H1 (cell line): Measurements from ENCODE around the gene OGFR. TPM values are rescaled to one million over a fixed set of nuclear protein-coding genes. Genes with fewer than 3 reads are reported as not detected.

Experiments
- CTCF ChIA-PET: fragments of 300-600 bp; sonication (Branson Sonifier 250); formaldehyde crosslinking; loops from one replicate; lab custom pipeline; 2021; ENCODE audit not compliant: partially characterized antibody; lab: Charles Lee
- POLR2A ChIA-PET: fragments of 300-600 bp; sonication (Branson Sonifier 250); formaldehyde crosslinking; loops from one replicate; lab custom pipeline; 2021; ENCODE audit warnings: inconsistent platforms; ENCODE audit not compliant: partially characterized antibody; lab: Charles Lee
- DNase-seq, 2 experiments: peaks; one replicate each; pipeline versions ENCODE4 v3.0.0 to v3.0.0-alpha.2; 2010 to 2022; ENCODE audit warnings: low spot score in 2 of 2, low read depth in 1 of 2, mixed read lengths in 1 of 2
- FAIRE-seq: peaks from 2 replicates; lab custom pipeline; 2011; peaks lifted over from hg19 to GRCh38; lab: Jason Lieb, UNC
- H2AFZ ChIP-seq: 2 replicates; pipeline ENCODE4 v1.8.1; 2012; ENCODE audit warnings: low read length, inconsistent platforms
- H2AK5ac ChIP-seq: 2 replicates; pipeline ENCODE4 v1.6.1; 2013; ENCODE audit warnings: low read depth, low read length
- H2BK120ac ChIP-seq: replicated peaks from 2 replicates; pipeline ENCODE3; 2013; ENCODE audit warnings: low read depth, low read length, inconsistent platforms
- H2BK12ac ChIP-seq: 2 replicates; pipeline ENCODE4 v1.6.1; 2013; ENCODE audit warnings: low read depth, low read length
- H2BK15ac ChIP-seq: 2 replicates; pipeline ENCODE4 v1.6.1; 2013; ENCODE audit warnings: low read length
- H2BK20ac ChIP-seq: 2 replicates; pipeline ENCODE4 v1.6.1; 2013; ENCODE audit warnings: low read length
- H2BK5ac ChIP-seq: 2 replicates; pipeline ENCODE4 v1.6.1; 2013; ENCODE audit warnings: low read depth, low read length
- H3K14ac ChIP-seq: 2 replicates; pipeline ENCODE4 v1.6.1; 2013; ENCODE audit warnings: inconsistent platforms; ENCODE audit not compliant: insufficient read length
- H3K18ac ChIP-seq: 2 replicates; pipeline ENCODE4 v1.6.1; 2013; ENCODE audit warnings: low read length; ENCODE audit errors: extremely low read depth
- H3K23ac ChIP-seq: 2 replicates; pipeline ENCODE4 v1.6.1; 2013; ENCODE audit warnings: inconsistent platforms; ENCODE audit not compliant: insufficient read length
- H3K23me2 ChIP-seq: 2 replicates; pipeline ENCODE4 v1.6.1; 2013; ENCODE audit warnings: low read depth, low read length
- H3K27ac ChIP-seq: 2 replicates; pipeline ENCODE4 v1.6.1; 2011; ENCODE audit warnings: low read depth, low read length, inconsistent platforms
- H3K27me3 ChIP-seq, 4 experiments: replicated peaks in 1 of 4; 1 replicate in 1 of 4; 2 replicates in 3 of 4; pipeline versions ENCODE4 v1.6.1 to v1.8.1; 2011 to 2013; ENCODE audit warnings: low read length in 3 of 4, mild to moderate bottlenecking in 3 of 4, inconsistent platforms in 2 of 4, mixed read lengths in 2 of 4, moderate library complexity in 1 of 4; ENCODE audit not compliant: control insufficient read depth in 3 of 4, insufficient read depth in 3 of 4; ENCODE audit errors: extremely low read depth in 1 of 4
- H3K36me3 ChIP-seq, 4 experiments: 2 replicates each; pipeline versions ENCODE4 v1.6.1 to v1.8.1; 2011 to 2013; ENCODE audit warnings: mild to moderate bottlenecking in 4 of 4, low read length in 3 of 4, moderate library complexity in 2 of 4, control low read depth in 1 of 4, inconsistent platforms in 1 of 4; ENCODE audit not compliant: insufficient read depth in 4 of 4, control insufficient read depth in 2 of 4
- H3K4ac ChIP-seq: replicated peaks from 2 replicates; pipeline ENCODE3; 2013; ENCODE audit warnings: low read length, low read depth, mixed read lengths, inconsistent platforms; ENCODE audit not compliant: insufficient read length
- H3K4me1 ChIP-seq, 4 experiments: replicated peaks in 1 of 4; 1 replicate in 1 of 4; 2 replicates in 3 of 4; pipeline versions ENCODE4 v1.6.1 to v1.8.1; 2011 to 2013; ENCODE audit warnings: low read length in 3 of 4, inconsistent platforms in 2 of 4, mixed read lengths in 1 of 4; ENCODE audit not compliant: insufficient read depth in 4 of 4, control insufficient read depth in 3 of 4
- H3K4me2 ChIP-seq, 2 experiments: 2 replicates each; pipeline versions ENCODE4 v1.6.1 to v1.8.1; 2011 to 2013; ENCODE audit warnings: low read depth in 2 of 2, low read length in 2 of 2, control low read depth in 1 of 2, inconsistent platforms in 1 of 2, mild to moderate bottlenecking in 1 of 2; ENCODE audit not compliant: insufficient read depth in 1 of 2
- H3K4me3 ChIP-seq, 4 experiments: fragments of 200-600, 300-600 bp in 1 of 4; sonication (generic), shearing (Covaris generic), sonication (Bioruptor Twin) in 1 of 4; 2 replicates each; pipeline versions ENCODE4 v1.5.1 to v1.8.1; 2011 to 2016; ENCODE audit warnings: low read length in 4 of 4, low read depth in 3 of 4, control low read depth in 2 of 4, inconsistent platforms in 2 of 4, mild to moderate bottlenecking in 2 of 4, mixed read lengths in 1 of 4, moderate library complexity in 1 of 4; ENCODE audit not compliant: insufficient read depth in 2 of 4; ENCODE audit errors: extremely low read depth in 1 of 4
- H3K56ac ChIP-seq: replicated peaks from 2 replicates; pipeline ENCODE3; 2013; ENCODE audit warnings: low read depth, mild to moderate bottlenecking, mixed read lengths, low read length, inconsistent platforms; ENCODE audit not compliant: insufficient read length
- H3K79me1 ChIP-seq: 2 replicates; pipeline ENCODE4 v1.6.1; 2013; ENCODE audit warnings: low read depth, low read length, control low read depth
- H3K79me2 ChIP-seq, 2 experiments: 2 replicates each; pipeline versions ENCODE4 v1.6.1 to v1.8.1; 2012 to 2013; ENCODE audit warnings: low read length in 2 of 2, mild to moderate bottlenecking in 2 of 2, inconsistent platforms in 1 of 2; ENCODE audit not compliant: insufficient read depth in 2 of 2, control insufficient read depth in 1 of 2
- H3K9ac ChIP-seq, 4 experiments: replicated peaks in 1 of 4; 1 replicate in 1 of 4; 2 replicates in 3 of 4; pipeline versions ENCODE4 v1.6.1 to v1.8.1; 2011 to 2013; ENCODE audit warnings: low read depth in 3 of 4, low read length in 3 of 4, control low read depth in 2 of 4, mild to moderate bottlenecking in 2 of 4, moderate library complexity in 2 of 4, inconsistent platforms in 1 of 4; ENCODE audit errors: extremely low read depth in 1 of 4
- H3K9me3 ChIP-seq, 2 experiments: 2 replicates each; pipeline versions ENCODE4 v1.6.1 to v1.8.1; 2012 to 2013; ENCODE audit warnings: mild to moderate bottlenecking in 2 of 2, moderate library complexity in 2 of 2, control low read depth in 1 of 2, inconsistent platforms in 1 of 2, low read depth in 1 of 2, low read length in 1 of 2, mixed read lengths in 1 of 2; ENCODE audit not compliant: insufficient read depth in 2 of 2
- H4K20me1 ChIP-seq, 2 experiments: replicated peaks in 1 of 2; 2 replicates each; pipeline versions ENCODE3 to v1.8.1; 2011 to 2013; ENCODE audit warnings: inconsistent platforms in 2 of 2, low read length in 2 of 2, mild to moderate bottlenecking in 1 of 2; ENCODE audit not compliant: insufficient read depth in 2 of 2, control insufficient read depth in 1 of 2
- H4K5ac ChIP-seq: 2 replicates; pipeline ENCODE4 v1.6.1; 2013; ENCODE audit warnings: low read length, low read depth, mixed read lengths, inconsistent platforms; ENCODE audit not compliant: insufficient read length
- H4K8ac ChIP-seq: 2 replicates; pipeline ENCODE4 v1.8.0; 2013; ENCODE audit warnings: mild to moderate bottlenecking, moderate library complexity, low read length, inconsistent platforms; ENCODE audit not compliant: insufficient read depth; ENCODE audit errors: extremely low read depth
- H4K91ac ChIP-seq: replicated peaks from 2 replicates; pipeline ENCODE3; 2013; ENCODE audit warnings: low read length, mixed read lengths, inconsistent platforms; ENCODE audit not compliant: insufficient read length
- EGR1 ChIP-seq: IDR thresholded peaks from 2 replicates; pipeline ENCODE4 v1.6.1; 2011; ENCODE audit warnings: low read depth, low read length, borderline replicate concordance
- WGBS, 2 experiments: shearing (Covaris generic) in 1 of 2; methylation state at CpG; one replicate each; pipeline versions ENCODE4 v1.1.6 to v1.1.7; 2013 to 2015; ENCODE audit warnings: low lambda C conversion rate in 2 of 2, mixed read lengths in 2 of 2, inconsistent platforms in 1 of 2, low coverage in 1 of 2, missing lambda C conversion rate in 1 of 2; ENCODE audit not compliant: insufficient replicate concordance in 2 of 2, insufficient coverage in 1 of 2, insufficient read length in 1 of 2; ENCODE audit errors: extremely low coverage in 1 of 2, missing lambda C conversion rate in 1 of 2; 5-methylcytosine and 5-hydroxymethylcytosine counted together
- polyA plus RNA-seq, 7 experiments: library from polyadenylated mRNA; depleted of rRNA in 3 of 7; stranded (reverse) in 5 of 7; unstranded in 2 of 7; fragments of >200 nt in 5 of 7; fragments of 200-250 nt in 2 of 7; gene quantifications; 1 replicate in 5 of 7; 2 replicates in 1 of 7; 4 replicates in 1 of 7; pipeline versions ENCODE4 v1.2.1 to v1.2.3, GENCODE V29; 2011 to 2013; ENCODE audit warnings: missing spikeins in 2 of 7, mixed read lengths in 2 of 7
- total RNA-seq: library from RNA; stranded (reverse); fragmentation: NEBNext Ultra II Directional; extraction: Animal tissue kit (Norgen Biotek cat#: 25700); gene quantifications from 2 replicates; pipeline ENCODE4 v1.2.1, GENCODE V29; 2021

Gene OGFR
- total and polyA plus RNA-seq, 2 of the 8 experiments (the other 6 are each of a cell fraction or from before 2014, with no cell fraction given) = 13.9 to 25.1 TPM

- H3K56ac ChIP-seq = no peak overlapping the region
- ChIA-PET POLR2A (interaction anchor here (1.1 to 2.7 kb wide), 3 partner anchors 14 to 16 kb away, joined by 3 to 14 read pairs (median 6); partner anchors contain the start of gene COL9A3), CTCF (interaction anchor here (1.0 to 2.1 kb wide), 2 partner anchors 45 to 47 kb away, joined by 3 to 5 read pairs; no protein-coding TSS in a partner anchor)
- H4K5ac ChIP-seq = no peak overlapping the region
- H3K27me3 ChIP-seq = peaks cover 0 to 8% (median 4%) of the 10 kb centered on the region in 4 experiments; a peak in 4 of 7 replicates
- H3K4me3 ChIP-seq = no peak overlapping the region
- H3K79me2 ChIP-seq = no peaks in the 10 kb centered on the region
- no peak overlapping the region for H2BK15ac ChIP-seq
- no peak overlapping the region for H3K14ac ChIP-seq
- no peak overlapping the region for H2BK5ac ChIP-seq
- no peak overlapping the region for H4K91ac ChIP-seq
- no peak overlapping the region for H3K4me2 ChIP-seq
- no peaks in the 10 kb centered on the region for H3K9me3 ChIP-seq
- FAIRE-seq (no peak), DNase-seq (no peak)
- no peak overlapping the region for H4K8ac ChIP-seq
- no peak overlapping the region for H3K4ac ChIP-seq
- H2BK120ac ChIP-seq = no peak overlapping the region
- H3K4me1 ChIP-seq = peaks cover 0 to 16% (median 9%) of the 10 kb centered on the region in 4 experiments; a peak in 6 of 7 replicates
- H2BK20ac ChIP-seq = no peak overlapping the region
- TF ChIP-seq EGR1 = no peak
- H2BK12ac ChIP-seq = no peak overlapping the region
- no peak overlapping the region for H2AFZ ChIP-seq
- H3K23me2 ChIP-seq = peaks cover 10% of the 10 kb centered on the region; the same call in 1 of the 2 replicates
- H3K79me1 ChIP-seq = peaks cover 6% of the 10 kb centered on the region; the same call in 1 of the 2 replicates
- peaks cover 2 to 26% (median 9%) of the 10 kb centered on the region in 4 experiments; a peak in 4 of 8 replicates for H3K36me3 ChIP-seq
- H3K23ac ChIP-seq = no peak overlapping the region
- peaks cover 2 to 20% of the 10 kb centered on the region in 2 experiments for H4K20me1 ChIP-seq
- H2AK5ac ChIP-seq = no peak overlapping the region
- 87% methylated on average over 15 of the region's 15 CpGs; no CpG with 5 or more reads in 1 of the 2 experiments for WGBS, 2 experiments
- H3K9ac ChIP-seq = no peak overlapping the region
- no peak overlapping the region for H3K27ac ChIP-seq
- no peak overlapping the region for H3K18ac ChIP-seq
These were observed 3.2 kb upstream of the OGFR start for GRCh38 chr20:62801284-62802010.
